ENCODE measurements around the gene LAMP1. TPM values are rescaled to one million over a fixed set of nuclear protein-coding genes. Genes with fewer than 3 reads are reported as not detected.

The LAMP1 gene
- total and polyA plus RNA-seq, 3 experiments from 2014 or later: 36.6 to 110 (median 97.2) TPM

DNA sequence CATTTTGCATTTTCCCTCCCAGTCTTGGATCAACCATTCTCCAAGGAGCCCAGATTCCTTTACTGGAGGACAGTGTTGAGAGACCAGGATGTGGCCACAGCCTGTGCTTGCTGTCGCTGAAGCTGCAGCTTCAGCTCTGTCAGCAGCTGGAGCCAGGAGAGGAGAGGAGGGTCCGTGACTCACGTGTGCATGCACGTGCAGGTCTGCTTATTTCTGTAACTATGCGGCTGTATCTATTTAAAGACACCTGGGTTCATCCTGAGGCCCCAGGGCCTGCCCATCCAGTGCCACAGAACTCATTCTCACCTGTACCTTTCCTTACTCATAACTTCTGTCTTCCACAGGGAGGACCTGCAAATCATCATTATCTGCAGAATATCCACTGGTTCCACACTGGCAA is 8.2 kb upstream of the LAMP1 start:
- Histone ChIP-seq H3K27ac (ENCODE audit: low read depth, low read length) (no peak overlapping the region), H3K4me3 (ENCODE audit: low read length) (no peak overlapping the region), H3K36me3 (ENCODE audit: insufficient read depth, low read length) (no peaks in the 10 kb centered on the region), H3K4me1 (ENCODE audit: insufficient read depth, low read length) (peaks cover 10% of the 10 kb centered on the region), H3K27me3 (ENCODE audit: insufficient read depth, low read length, poor library complexity, severe bottlenecking) (peaks cover 15% of the 10 kb centered on the region), H3K9me3 (ENCODE audit: low read length) (no peaks in the 10 kb centered on the region)
- peaks cover 0 to 3% (median 0%) of the 10 kb centered on the region in 5 donors for H3K9me3 Mint-ChIP-seq
- H3K27me3 Mint-ChIP-seq: peaks cover 24 to 66% of the 10 kb centered on the region in 2 donors
- peaks cover 12 to 16% (median 12%) of the 10 kb centered on the region in 3 donors for H3K4me1 Mint-ChIP-seq
- no peak overlapping the region for H3K4me3 Mint-ChIP-seq
- no peak overlapping the region for H3K27ac Mint-ChIP-seq
- no peaks in the 10 kb centered on the region for H3K36me3 Mint-ChIP-seq
- ChIA-PET POLR2A (no interaction called here), CTCF (no interaction called here)
- no peak for DNase-seq

DNA sequence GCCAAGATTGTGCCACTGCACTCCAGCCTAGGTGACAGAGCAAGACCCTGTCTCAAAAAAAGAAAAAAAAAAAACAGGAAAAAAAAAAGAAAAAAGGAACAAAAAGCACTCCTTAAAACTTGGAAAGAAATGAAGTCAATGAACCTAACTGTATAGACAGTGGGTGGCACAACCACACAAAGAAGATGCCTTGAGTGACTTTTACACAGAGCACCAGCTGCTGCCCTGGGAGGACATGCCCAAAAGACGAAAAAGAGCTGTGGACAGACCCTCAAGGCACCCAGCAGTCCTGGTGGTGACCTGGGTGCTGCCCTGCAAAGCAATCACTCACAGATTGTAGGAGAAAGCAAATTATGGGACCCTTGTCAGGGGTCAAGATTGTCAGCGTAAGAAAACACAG is 5.9 kb upstream of the LAMP1 start:
- CTCF ChIA-PET: no interaction called here

DNA sequence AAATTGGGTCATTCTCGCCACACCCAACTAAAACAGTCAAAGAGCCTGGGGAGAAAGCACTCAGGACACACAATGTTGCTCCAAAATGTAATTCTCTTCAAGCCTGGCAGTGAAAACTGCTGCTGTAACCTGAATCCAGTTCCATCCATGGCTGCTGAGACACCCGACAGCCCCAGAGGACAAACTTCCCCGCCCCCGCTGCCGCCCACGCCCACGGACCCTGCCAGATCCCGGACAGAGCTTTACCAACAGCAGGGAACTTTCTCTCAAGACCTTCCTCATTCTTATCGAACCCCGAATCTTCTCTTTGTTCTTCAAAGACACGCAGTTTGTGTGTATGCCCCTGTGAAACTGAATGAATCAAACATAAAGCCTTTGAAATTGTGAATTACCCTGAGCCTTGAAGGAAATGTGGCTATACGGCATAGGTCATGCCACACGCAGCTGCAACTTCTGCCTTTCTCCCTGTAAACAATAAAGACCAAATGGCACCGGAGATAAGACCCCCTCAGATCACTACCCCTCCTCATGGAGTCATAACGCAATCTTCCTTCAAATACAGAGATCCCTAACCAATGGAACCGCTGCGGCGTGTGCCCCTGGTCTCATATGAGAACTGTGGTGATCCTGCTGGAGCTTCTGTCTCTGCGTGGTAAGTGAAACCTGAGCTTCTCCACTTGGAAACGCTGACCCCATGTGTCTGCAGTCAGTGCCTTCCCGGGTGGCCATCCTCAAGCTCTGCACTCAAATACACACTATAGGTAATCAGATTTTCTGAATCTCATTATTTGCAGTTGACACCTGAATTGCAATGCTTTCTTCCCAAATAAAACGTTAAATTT is 4.8 kb upstream of the LAMP1 start:
- peak in 2 of 5 donors; percentile 2 to 19 for DNase-seq
- POLR2A ChIA-PET: no interaction called here
- H3K4me3 ChIP-seq (ENCODE audit: low read length): peak overlapping the region; percentile 49

More for the DNA sequence above, 5.9 kb upstream of the LAMP1 start:
- DNase-seq: no peak
- H3K27ac Mint-ChIP-seq: peak overlapping the region in 1 of 8 donors; percentile 57
- H3K4me1 Mint-ChIP-seq: peaks cover 12 to 21% (median 15%) of the 10 kb centered on the region in 3 donors
- H3K4me1 ChIP-seq (ENCODE audit: insufficient read depth, low read length): peaks cover 12% of the 10 kb centered on the region
- no peak overlapping the region for H3K4me3 ChIP-seq (ENCODE audit: low read length)
- no peak overlapping the region for H3K27ac ChIP-seq (ENCODE audit: low read depth, low read length)
- peaks cover 0 to 3% (median 0%) of the 10 kb centered on the region in 5 donors for H3K9me3 Mint-ChIP-seq
- H3K27me3 Mint-ChIP-seq: peaks cover 35 to 61% of the 10 kb centered on the region in 2 donors
- peak overlapping the region in 4 of 7 donors; percentile 23 to 68 (median 41) for H3K4me3 Mint-ChIP-seq
- H3K36me3 ChIP-seq (ENCODE audit: insufficient read depth, low read length): no peaks in the 10 kb centered on the region
- H3K36me3 Mint-ChIP-seq: no peaks in the 10 kb centered on the region
- H3K27me3 ChIP-seq (ENCODE audit: insufficient read depth, low read length, poor library complexity, severe bottlenecking): peaks cover 15% of the 10 kb centered on the region
- no peaks in the 10 kb centered on the region for H3K9me3 ChIP-seq (ENCODE audit: low read length)
- POLR2A ChIA-PET: no interaction called here

DNA sequence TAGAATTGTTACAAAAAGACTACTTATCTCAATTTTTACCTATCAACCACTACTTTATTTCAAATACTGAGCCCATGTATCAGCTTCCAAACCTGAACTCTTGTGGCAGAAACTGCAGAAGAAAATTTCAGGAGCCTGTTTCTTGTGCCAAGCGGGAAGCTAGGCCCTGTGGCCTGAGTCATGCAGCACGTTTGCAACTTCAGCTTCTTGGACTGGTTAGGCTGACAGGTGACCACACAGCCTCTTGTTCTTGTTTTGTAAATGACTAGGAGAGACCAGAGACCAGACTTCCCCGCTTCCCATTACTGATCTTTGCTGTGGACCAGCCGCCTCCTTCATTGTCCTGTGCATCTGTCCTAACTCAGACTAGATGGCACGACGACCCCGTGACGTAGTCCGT is 3.4 kb upstream of the LAMP1 start:
- CTCF ChIA-PET: no interaction called here
- peaks cover 28% of the 10 kb centered on the region for H3K4me1 ChIP-seq (ENCODE audit: insufficient read depth, low read length)
- H3K36me3 ChIP-seq (ENCODE audit: insufficient read depth, low read length): no peaks in the 10 kb centered on the region
- peaks cover 0 to 9% (median 2%) of the 10 kb centered on the region in 3 donors for H3K36me3 Mint-ChIP-seq
- peak overlapping the region in 1 of 8 donors; percentile 30 for H3K27ac Mint-ChIP-seq
- no peak overlapping the region for H3K27ac ChIP-seq (ENCODE audit: low read depth, low read length)
- peaks cover 30 to 42% (median 36%) of the 10 kb centered on the region in 3 donors for H3K4me1 Mint-ChIP-seq
- H3K9me3 Mint-ChIP-seq: peaks cover 0 to 8% (median 5%) of the 10 kb centered on the region in 5 donors
- H3K4me3 ChIP-seq (ENCODE audit: low read length): no peak overlapping the region
- peaks cover 45 to 48% of the 10 kb centered on the region in 2 donors for H3K27me3 Mint-ChIP-seq
- peak overlapping the region in 1 of 7 donors; percentile 48 for H3K4me3 Mint-ChIP-seq
- POLR2A ChIA-PET: no interaction called here
- no peak for DNase-seq
- H3K27me3 ChIP-seq (ENCODE audit: insufficient read depth, low read length, poor library complexity, severe bottlenecking): peaks cover 15% of the 10 kb centered on the region
- H3K9me3 ChIP-seq (ENCODE audit: low read length): no peaks in the 10 kb centered on the region

More for the DNA sequence above, 4.8 kb upstream of the LAMP1 start:
- H3K4me1 Mint-ChIP-seq: peaks cover 17 to 29% (median 23%) of the 10 kb centered on the region in 3 donors
- Histone ChIP-seq H3K27me3 (ENCODE audit: insufficient read depth, low read length, poor library complexity, severe bottlenecking) (peaks cover 15% of the 10 kb centered on the region), H3K27ac (ENCODE audit: low read depth, low read length) (no peak overlapping the region), H3K4me1 (ENCODE audit: insufficient read depth, low read length) (peaks cover 18% of the 10 kb centered on the region), H3K9me3 (ENCODE audit: low read length) (no peaks in the 10 kb centered on the region), H3K36me3 (ENCODE audit: insufficient read depth, low read length) (no peaks in the 10 kb centered on the region)
- peaks cover 0 to 5% (median 2%) of the 10 kb centered on the region in 5 donors for H3K9me3 Mint-ChIP-seq
- H3K4me3 Mint-ChIP-seq: peak overlapping the region; percentile 28 to 89 (median 56)
- H3K27ac Mint-ChIP-seq: peak overlapping the region in 6 of 8 donors; percentile 0 to 68 (median 26)
- peaks cover 42 to 59% of the 10 kb centered on the region in 2 donors for H3K27me3 Mint-ChIP-seq
- peaks cover 0 to 5% (median 2%) of the 10 kb centered on the region in 3 donors for H3K36me3 Mint-ChIP-seq
- CTCF ChIA-PET: no interaction called here

DNA sequence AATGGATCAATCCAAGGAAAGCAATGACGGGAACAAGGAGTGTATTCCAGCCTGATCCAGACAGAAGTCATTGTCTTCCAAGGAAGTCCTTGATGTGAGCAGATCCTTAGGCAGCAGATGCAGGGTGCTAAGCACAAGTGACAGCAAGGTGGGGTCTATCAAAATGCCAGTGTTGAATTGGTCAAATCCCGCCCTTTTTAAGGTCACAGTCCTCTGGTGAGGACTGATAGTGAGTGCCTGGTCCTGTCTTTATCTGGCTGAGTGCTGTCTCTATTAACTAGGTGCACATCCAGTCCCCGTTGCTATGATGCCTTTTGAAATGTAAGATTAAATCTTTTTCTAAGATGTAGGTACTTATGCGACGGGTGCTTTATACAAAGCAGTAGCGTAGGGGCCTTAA is 1.3 kb upstream of the LAMP1 start:
- peak overlapping the region; percentile 17 to 99 (median 95) for H3K4me3 Mint-ChIP-seq
- peaks cover 29% of the 10 kb centered on the region for H3K4me1 ChIP-seq (ENCODE audit: insufficient read depth, low read length)
- no peak overlapping the region for H3K4me3 ChIP-seq (ENCODE audit: low read length)
- H3K36me3 ChIP-seq (ENCODE audit: insufficient read depth, low read length): no peaks in the 10 kb centered on the region
- H3K27me3 ChIP-seq (ENCODE audit: insufficient read depth, low read length, poor library complexity, severe bottlenecking): peaks cover 15% of the 10 kb centered on the region
- CTCF ChIA-PET: no interaction called here
- peaks cover 0 to 8% (median 2%) of the 10 kb centered on the region in 5 donors for H3K9me3 Mint-ChIP-seq
- DNase-seq: no peak
- peaks cover 0 to 13% (median 2%) of the 10 kb centered on the region in 3 donors for H3K36me3 Mint-ChIP-seq
- peaks cover 24 to 42% of the 10 kb centered on the region in 2 donors for H3K27me3 Mint-ChIP-seq
- peaks cover 33 to 52% (median 50%) of the 10 kb centered on the region in 3 donors for H3K4me1 Mint-ChIP-seq
- POLR2A ChIA-PET: no interaction called here
- H3K9me3 ChIP-seq (ENCODE audit: low read length): no peaks in the 10 kb centered on the region
- no peak overlapping the region for H3K27ac ChIP-seq (ENCODE audit: low read depth, low read length)
- H3K27ac Mint-ChIP-seq: peak overlapping the region in 6 of 8 donors; percentile 18 to 100 (median 59)

DNA sequence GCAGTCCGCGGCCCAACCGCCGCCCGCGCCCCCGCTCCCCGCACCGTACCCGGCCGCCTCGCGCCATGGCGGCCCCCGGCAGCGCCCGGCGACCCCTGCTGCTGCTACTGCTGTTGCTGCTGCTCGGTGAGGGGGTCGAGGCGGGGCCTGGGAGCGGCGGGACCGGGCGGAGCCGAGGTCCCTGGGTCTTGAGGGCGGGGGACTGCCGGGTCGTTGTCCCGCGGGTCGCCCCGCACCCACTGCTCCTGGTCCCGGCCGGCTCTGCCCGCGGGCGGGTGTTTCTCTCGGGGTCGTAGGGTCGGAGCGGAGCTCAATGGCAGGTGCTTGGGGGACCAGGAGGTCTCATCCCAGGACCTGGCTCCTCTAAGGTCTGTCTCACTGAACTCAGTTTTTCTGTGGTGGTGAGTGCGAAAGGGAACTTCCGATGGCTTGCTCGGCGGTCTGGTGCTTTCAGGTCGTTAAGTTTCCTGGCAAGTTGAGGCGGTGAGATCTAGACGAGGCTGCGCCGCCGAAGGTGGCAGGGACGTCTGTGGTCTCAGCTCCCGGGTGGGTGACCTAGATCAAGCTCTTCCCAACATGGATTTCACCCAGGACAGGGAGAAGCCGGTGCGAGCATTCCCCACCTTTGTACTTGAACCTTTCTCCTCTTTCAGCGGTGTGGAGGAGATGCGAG is 467 bp downstream of the LAMP1 start:
- ChIA-PET POLR2A (interaction anchor here (1.5 kb wide), 1 partner anchor 88 kb away, joined by 8 read pairs; the partner anchor contains the start of genes CUL4A and PCID2), CTCF (interaction anchor here (1.1 kb wide), 1 partner anchor 11 kb away, joined by 3 read pairs; no protein-coding TSS in a partner anchor)
- Mint-ChIP-seq H3K4me1 (peaks cover 26 to 46% (median 41%) of the 10 kb centered on the region in 3 donors), H3K27me3 (peaks cover 10 to 28% of the 10 kb centered on the region in 2 donors), H3K9me3 (peaks cover 0 to 8% (median 2%) of the 10 kb centered on the region in 5 donors), H3K4me3 (peak overlapping the region; percentile 94 to 98 (median 95)), H3K27ac (peak overlapping the region; percentile 97 to 100 (median 99)), H3K36me3 (peaks cover 0 to 18% (median 2%) of the 10 kb centered on the region in 3 donors)
- Histone ChIP-seq H3K9me3 (ENCODE audit: low read length) (no peaks in the 10 kb centered on the region), H3K27me3 (ENCODE audit: insufficient read depth, low read length, poor library complexity, severe bottlenecking) (peaks cover 4% of the 10 kb centered on the region), H3K27ac (ENCODE audit: low read depth, low read length) (peak overlapping the region; percentile 81), H3K4me1 (ENCODE audit: insufficient read depth, low read length) (peaks cover 21% of the 10 kb centered on the region), H3K36me3 (ENCODE audit: insufficient read depth, low read length) (no peaks in the 10 kb centered on the region), H3K4me3 (ENCODE audit: low read length) (peak overlapping the region; percentile 70)
- DNase-seq: peak; percentile 43 to 80 (median 64)

DNA sequence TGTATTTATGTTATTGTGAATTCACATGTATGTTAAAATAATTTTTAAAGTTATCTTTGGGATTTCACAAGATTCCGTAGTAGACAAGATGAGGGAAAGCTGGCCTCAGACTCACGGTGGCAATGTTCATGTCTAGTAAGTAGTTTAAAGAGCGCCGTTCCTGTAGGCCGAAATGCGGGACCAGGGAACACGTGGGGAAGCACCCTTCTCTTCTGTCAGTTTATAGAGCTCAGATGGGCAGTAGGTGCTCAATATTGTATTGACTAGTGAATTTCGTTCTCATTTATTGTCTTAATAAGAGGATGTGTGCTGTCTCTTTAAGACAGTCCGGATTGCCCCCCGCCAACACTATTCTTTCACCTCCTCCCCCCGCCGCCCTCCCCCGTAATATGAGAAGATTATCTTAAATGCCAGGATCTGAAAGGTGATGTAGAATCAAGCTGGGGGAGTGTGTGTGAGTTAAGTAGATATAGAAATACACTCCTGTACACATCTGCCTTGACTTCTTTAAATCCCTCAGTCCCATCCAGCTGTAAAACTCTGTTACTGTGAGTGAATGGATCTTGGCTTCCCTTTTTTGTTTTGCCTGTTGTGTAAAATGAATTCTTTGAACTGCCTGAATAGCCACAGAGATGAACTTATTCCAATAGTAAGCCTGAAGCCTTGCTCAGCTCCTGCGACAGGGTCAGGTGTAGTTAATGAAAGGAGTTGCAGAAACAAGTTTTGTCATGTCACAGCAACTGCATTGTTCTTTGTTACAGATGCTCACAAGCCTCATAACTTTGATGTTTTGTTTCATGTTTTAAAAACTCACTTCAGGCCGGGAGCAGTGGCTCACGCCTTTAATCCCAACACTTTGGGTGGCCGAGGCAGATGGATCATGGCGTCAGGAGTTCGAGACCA is 1.3 kb downstream of the LAMP1 start:
- ChIA-PET CTCF (interaction anchor here (1.1 kb wide), 1 partner anchor 10 kb away, joined by 3 read pairs; no protein-coding TSS in a partner anchor), POLR2A (interaction anchor here (0.6 to 1.5 kb wide), 2 partner anchors 89 to 212 kb away, joined by 4 to 8 read pairs; partner anchors contain the start of genes CUL4A and PCID2)
- Mint-ChIP-seq H3K4me1 (peaks cover 30 to 53% (median 47%) of the 10 kb centered on the region in 3 donors), H3K9me3 (peaks cover 0 to 8% (median 2%) of the 10 kb centered on the region in 5 donors), H3K4me3 (peak overlapping the region; percentile 94 to 98 (median 95)), H3K27me3 (peaks cover 7 to 24% of the 10 kb centered on the region in 2 donors), H3K36me3 (peaks cover 0 to 25% (median 2%) of the 10 kb centered on the region in 3 donors), H3K27ac (peak overlapping the region; percentile 97 to 100 (median 99))
- Histone ChIP-seq H3K4me1 (ENCODE audit: insufficient read depth, low read length) (peaks cover 19% of the 10 kb centered on the region), H3K36me3 (ENCODE audit: insufficient read depth, low read length) (peaks cover 6% of the 10 kb centered on the region), H3K9me3 (ENCODE audit: low read length) (no peaks in the 10 kb centered on the region), H3K4me3 (ENCODE audit: low read length) (peak overlapping the region; percentile 70), H3K27ac (ENCODE audit: low read depth, low read length) (peak overlapping the region; percentile 81), H3K27me3 (ENCODE audit: insufficient read depth, low read length, poor library complexity, severe bottlenecking) (no peaks in the 10 kb centered on the region)
- no peak for DNase-seq

All from CD8-positive, alpha-beta memory T cell (primary cell).